K562 (cell line): ENCODE results near the gene VMP1. TPM values are rescaled to one million over a fixed set of nuclear protein-coding genes. Genes with fewer than 3 reads are reported as not detected.

Experiments used
- ADNP ChIP-seq: fragments of 200-800 bp; sonication (Bioruptor generic); IDR thresholded peaks from 2 replicates; pipeline ENCODE4 v1.6.1; 2016; ENCODE audit warnings: missing genetic modification characterization, missing compliant biosample characterization
- CLOCK ChIP-seq: fragments of 250-450 bp; sonication (Bioruptor Pico); IDR thresholded peaks from 2 replicates; pipeline ENCODE4 v1.4.0; 2020; ENCODE audit warnings: mild to moderate bottlenecking, moderate library complexity, borderline replicate concordance
- CSDE1 ChIP-seq, 2 experiments: fragments of 450-650 bp; IDR thresholded peaks; 2 replicates each; pipeline ENCODE4 v1.6.1; 2016; ENCODE audit warnings: mild to moderate bottlenecking in 1 of 2
- CTCFL ChIP-seq: IDR thresholded peaks from 2 replicates; pipeline ENCODE4 v1.6.1; 2011; ENCODE audit warnings: borderline replicate concordance, low read depth, mild to moderate bottlenecking, moderate library complexity, low read length; ENCODE audit not compliant: insufficient read depth, poor library complexity, severe bottlenecking
- DDX20 ChIP-seq: fragments of 450-650 bp; IDR thresholded peaks from 2 replicates; pipeline ENCODE4 v1.6.1; 2016; ENCODE audit warnings: missing genetic modification characterization, low read depth, mild to moderate bottlenecking, missing compliant biosample characterization, moderate library complexity
- POLR2AphosphoS2 ChIP-seq: IDR thresholded peaks from 2 replicates; pipeline ENCODE4 v1.6.1; 2012; ENCODE audit warnings: low read length, improper control_type of control experiment
- SIRT6 ChIP-seq: IDR thresholded peaks from one replicate; pipeline ENCODE4 v1.6.1; 2012; ENCODE audit warnings: low read depth, mild to moderate bottlenecking, control low read depth, inconsistent platforms, low read length, moderate library complexity
- UBTF ChIP-seq, 2 experiments: IDR thresholded peaks; 2 replicates each; pipeline ENCODE4 v1.6.1; 2012; ENCODE audit warnings: improper control_type of control experiment in 2 of 2, low read depth in 2 of 2, low read length in 2 of 2, borderline replicate concordance in 1 of 2
- XRCC3 ChIP-seq: fragments of 450-650 bp; IDR thresholded peaks from 2 replicates; pipeline ENCODE4 v1.6.1; 2017; ENCODE audit warnings: mild to moderate bottlenecking, moderate library complexity
- ZBTB11 ChIP-seq, 3 experiments: fragments of 200-800 bp in 1 of 3; fragments of 250-450 bp in 1 of 3; fragments of 450-650 bp in 1 of 3; sonication (Bioruptor Pico) in 1 of 3; sonication (Bioruptor generic) in 1 of 3; formaldehyde crosslinking in 1 of 3; IDR thresholded peaks; 2 replicates each; pipeline versions ENCODE4 v1.6.1 to v1.8.0; 2016 to 2022; ENCODE audit warnings: mild to moderate bottlenecking in 2 of 3, missing genetic modification characterization in 2 of 3, missing compliant biosample characterization in 1 of 3, moderate library complexity in 1 of 3
- ZFP1 ChIP-seq: fragments of 450-650 bp; formaldehyde crosslinking; IDR thresholded peaks from 2 replicates; pipeline ENCODE4 v1.4.0; 2020; ENCODE audit warnings: mild to moderate bottlenecking, mixed read lengths
- ZNF707 ChIP-seq: fragments of 250-450 bp; sonication (Bioruptor Pico); conservative IDR thresholded peaks from 2 replicates; pipeline ENCODE4 v1.8.0; 2022; ENCODE audit warnings: inconsistent platforms, mild to moderate bottlenecking, moderate library complexity
- polyA plus RNA-seq, 8 experiments: library from polyadenylated mRNA; depleted of rRNA in 4 of 8; stranded (reverse) in 5 of 8; unstranded in 3 of 8; fragments of >200 nt; fragmentation: Nextera tagmentation in 2 of 8; fragmentation: Illumina TruSeq in 1 of 8; extraction: Ambion mirVana in 2 of 8; extraction: Trizol in 1 of 8; gene quantifications; 2 replicates each; pipeline versions ENCODE4 v1.2.1 to v1.2.3, GENCODE V29; 2011 to 2014; ENCODE audit warnings: inconsistent platforms in 1 of 8, missing spikeins in 1 of 8
- total RNA-seq, 7 experiments: library from RNA; depleted of rRNA in 6 of 7; stranded (reverse); fragments of >200 nt in 6 of 7; fragmentation: Illumina TruSeq in 2 of 7; extraction: Trizol in 2 of 7; gene quantifications; 2 replicates each; pipeline versions ENCODE4 v1.2.1 to v1.2.3, GENCODE V29; 2011 to 2021; ENCODE audit warnings: low replicate concordance in 1 of 7

The VMP1 gene
- total and polyA plus RNA-seq, 9 of the 15 experiments (the other 6 are each of a cell fraction or from before 2014, with no cell fraction given), result 123 to 304 (median 151) TPM

GRCh38 chr17:59838052-59838916 lies 130.8 kb downstream of the VMP1 start (continued):
- TF ChIP-seq ZBTB11 (CRISPR knock-in tag; IDR thresholded peaks at IDR 0.05) (peak in 2 of 3 experiments; percentile 7 to 91; a peak in 2 of 6 replicates), CLOCK (CRISPR knock-in tag) (no peak), UBTF (IDR thresholded peaks at IDR 0.05; ENCODE audit: borderline replicate concordance in 1 of 2, low read depth in 2 of 2, low read length in 2 of 2) (no peak), ZNF707 (CRISPR knock-in tag) (no peak), POLR2AphosphoS2 (no peak; the same call in 1 of the 2 replicates), ADNP (tag) (no peak), CSDE1 (IDR thresholded peaks at IDR 0.05) (no peak), ZFP1 (CRISPR knock-in tag) (no peak), SIRT6 (no peak), DDX20 (tag) (no peak), XRCC3 (no peak), CTCFL (no peak)
